Sigmoid colon (tissue), 4 donors: ENCODE measurements around the gene P2RX3.

Source experiments
- CTCF ChIP-seq, 4 experiments: fragments of 450-650 bp in 3 of 4; fragments of 200-600 bp in 1 of 4; IDR thresholded peaks; one replicate each; pipeline ENCODE4 v1.5.1; 2016 to 2019; ENCODE audit warnings: antibody characterized with exemption in 4 of 4, mild to moderate bottlenecking in 3 of 4, moderate library complexity in 2 of 4
- POLR2A ChIP-seq, 2 donors: fragments of 450-650 bp; IDR thresholded peaks; one replicate each; pipeline ENCODE4 v1.6.1; 2016; ENCODE audit warnings: antibody characterized with exemption in 2 of 2, mild to moderate bottlenecking in 2 of 2, moderate library complexity in 2 of 2
- POLR2AphosphoS5 ChIP-seq, 4 donors: sonication (generic); formaldehyde crosslinking; IDR thresholded peaks; one replicate each; pipeline ENCODE4 v1.6.1; 2017; ENCODE audit warnings: antibody characterized with exemption in 4 of 4

- TF ChIP-seq POLR2A (IDR thresholded peaks at IDR 0.05), result no peak
- no peak for TF ChIP-seq CTCF (IDR thresholded peaks at IDR 0.05)
- no peak for TF ChIP-seq POLR2AphosphoS5 (IDR thresholded peaks at IDR 0.05)
Measured at GRCh38 chr11:57300785-57301184, 37.4 kb upstream of the P2RX3 start.
